ENCODE data around the gene IPO11.

DNA sequence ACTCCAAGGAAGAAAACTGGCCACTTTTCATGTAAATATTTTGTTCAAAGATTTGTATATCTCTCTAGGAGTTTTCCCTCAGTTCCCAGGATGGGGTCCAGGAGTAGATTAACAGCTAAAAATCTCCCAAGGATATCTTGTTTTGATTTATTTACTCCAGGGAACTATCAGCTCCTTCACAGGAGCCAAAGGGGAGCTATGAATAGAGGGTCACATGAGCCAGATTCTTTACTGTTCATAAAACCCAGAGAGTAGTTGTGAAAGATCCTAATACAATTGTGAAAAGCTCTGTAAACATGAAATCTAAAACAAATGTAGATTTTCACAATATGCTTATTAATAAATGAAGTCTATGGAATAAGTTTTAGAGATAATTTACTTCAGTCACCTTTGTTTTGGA lies 25.7 kb upstream of the IPO11 start:
- no peak for TF ChIP-seq POLR2A (IDR thresholded peaks at IDR 0.05; ENCODE audit: low read depth, low read length)
- TF ChIP-seq POLR2AphosphoS5 (IDR thresholded peaks at IDR 0.05; ENCODE audit: low read depth, low read length) = no peak
- TF ChIP-seq SPI1 (IDR thresholded peaks at IDR 0.05; ENCODE audit: low read depth, low read length) = no peak
- TF ChIP-seq TAF1 (IDR thresholded peaks at IDR 0.05; ENCODE audit: low read depth, low read length) = no peak
- TF ChIP-seq POU2F2 (IDR thresholded peaks at IDR 0.05; ENCODE audit: low read depth, low read length) = no peak

All from GM12891 (cell line).